Spleen (tissue), 7 donors: ENCODE results near the gene FGD6.
"Not testable (repeated sequence)": the region's sequence is repeated elsewhere in the genome, so short reads cannot be mapped to it uniquely, and the experiment has no call there.

Experiments
- POLR2A ChIP-seq, 3 donors: fragments of 450-650 bp; IDR thresholded peaks; one replicate each; pipeline ENCODE4 v1.5.1; 2017; ENCODE audit warnings: antibody characterized with exemption in 3 of 3, mild to moderate bottlenecking in 1 of 3
- POLR2AphosphoS5 ChIP-seq, 3 donors: sonication (generic); formaldehyde crosslinking; IDR thresholded peaks; one replicate each; pipeline ENCODE4 v1.5.1; 2017; ENCODE audit warnings: antibody characterized with exemption in 3 of 3
- TF ChIP-seq, protein P1 (sequence below), 11 experiments: fragments of 200-600 bp in 7 of 11; fragments of 450-650 bp in 4 of 11; sonication (generic) in 4 of 11; IDR thresholded peaks in 8 of 11; conservative IDR thresholded peaks in 3 of 11; 1 replicate in 7 of 11; 2 replicates in 4 of 11; pipeline versions ENCODE4 v1.4.0 to v1.8.0; 2016 to 2021; ENCODE audit warnings: antibody characterized with exemption in 11 of 11, inconsistent platforms in 4 of 11, mild to moderate bottlenecking in 1 of 11
- donor health status: DM: no; HTN: no; CAD: no; lungs with moderate emphysema.
- donor health status: DM: no; HTN: no; CAD: no.
- donor health status: DM: no; HTN: no; CAD: no.

GRCh38 chr12:95241138-95241537 is 23.9 kb upstream of the FGD6 start:
- TF ChIP-seq, protein P1, sequence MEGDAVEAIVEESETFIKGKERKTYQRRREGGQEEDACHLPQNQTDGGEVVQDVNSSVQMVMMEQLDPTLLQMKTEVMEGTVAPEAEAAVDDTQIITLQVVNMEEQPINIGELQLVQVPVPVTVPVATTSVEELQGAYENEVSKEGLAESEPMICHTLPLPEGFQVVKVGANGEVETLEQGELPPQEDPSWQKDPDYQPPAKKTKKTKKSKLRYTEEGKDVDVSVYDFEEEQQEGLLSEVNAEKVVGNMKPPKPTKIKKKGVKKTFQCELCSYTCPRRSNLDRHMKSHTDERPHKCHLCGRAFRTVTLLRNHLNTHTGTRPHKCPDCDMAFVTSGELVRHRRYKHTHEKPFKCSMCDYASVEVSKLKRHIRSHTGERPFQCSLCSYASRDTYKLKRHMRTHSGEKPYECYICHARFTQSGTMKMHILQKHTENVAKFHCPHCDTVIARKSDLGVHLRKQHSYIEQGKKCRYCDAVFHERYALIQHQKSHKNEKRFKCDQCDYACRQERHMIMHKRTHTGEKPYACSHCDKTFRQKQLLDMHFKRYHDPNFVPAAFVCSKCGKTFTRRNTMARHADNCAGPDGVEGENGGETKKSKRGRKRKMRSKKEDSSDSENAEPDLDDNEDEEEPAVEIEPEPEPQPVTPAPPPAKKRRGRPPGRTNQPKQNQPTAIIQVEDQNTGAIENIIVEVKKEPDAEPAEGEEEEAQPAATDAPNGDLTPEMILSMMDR (IDR thresholded peaks at IDR 0.05 in 8 of 11, conservative IDR thresholded peaks at IDR 0.05 in 3 of 11), result not testable (repeated sequence)
- TF ChIP-seq POLR2AphosphoS5, POLR2A (IDR thresholded peaks at IDR 0.05): not testable (repeated sequence)
